Activated CD8-positive, alpha-beta memory T cell treated with anti-CD3 and anti-CD28 coated beads, Interleukin-2, amount 10 ng/mL, durations not matched to agents 7 days and 5 days (primary cell): ENCODE data around the gene ADAMTS2. TPM values are rescaled to one million over a fixed set of nuclear protein-coding genes. Genes with fewer than 3 reads are reported as not detected.
"Not testable (repeated sequence)": the region's sequence is repeated elsewhere in the genome, so short reads cannot be mapped to it uniquely, and the experiment has no call there.

Source experiments
- ATAC-seq: fragments of 150-1000 bp; cut with Tn5 transposase; one replicate; pipeline ENCODE4 v1.10.0; 2021; ENCODE audit warnings: moderate library complexity
- CTCF ChIA-PET: fragments of 350-600 bp; sonication (Branson Sonifier 250); formaldehyde crosslinking; loops from one replicate; lab custom pipeline; 2021; ENCODE audit warnings: antibody characterized with exemption; lab: Charles Lee
- DNase-seq: peaks from one replicate; pipeline ENCODE4 v3.0.0-alpha.2; 2020
- H3K27ac Mint-ChIP-seq: one replicate; pipeline ENCODE4 v1.8.0; 2021; ENCODE audit warnings: mild to moderate bottlenecking, mixed read lengths
- H3K27me3 Mint-ChIP-seq: one replicate; pipeline ENCODE4 v1.8.0; 2021; ENCODE audit warnings: mixed read lengths
- H3K36me3 Mint-ChIP-seq: one replicate; pipeline ENCODE4 v1.8.0; 2021; ENCODE audit warnings: mild to moderate bottlenecking, mixed read lengths
- H3K4me1 Mint-ChIP-seq: one replicate; pipeline ENCODE4 v1.8.0; 2021; ENCODE audit warnings: mixed read lengths
- H3K4me3 Mint-ChIP-seq: one replicate; pipeline ENCODE4 v1.8.0; 2021; ENCODE audit warnings: mild to moderate bottlenecking, moderate library complexity, mixed read lengths
- H3K9me3 Mint-ChIP-seq: one replicate; pipeline ENCODE4 v1.8.0; 2022; ENCODE audit warnings: low read depth, mixed read lengths
- total RNA-seq, 2 experiments: library from RNA; stranded (reverse); gene quantifications; one replicate each; pipeline ENCODE4 v1.2.3, GENCODE V29; 2021

ADAMTS2 gene
- total RNA-seq, 2 experiments from 2014 or later: not detected

DNA sequence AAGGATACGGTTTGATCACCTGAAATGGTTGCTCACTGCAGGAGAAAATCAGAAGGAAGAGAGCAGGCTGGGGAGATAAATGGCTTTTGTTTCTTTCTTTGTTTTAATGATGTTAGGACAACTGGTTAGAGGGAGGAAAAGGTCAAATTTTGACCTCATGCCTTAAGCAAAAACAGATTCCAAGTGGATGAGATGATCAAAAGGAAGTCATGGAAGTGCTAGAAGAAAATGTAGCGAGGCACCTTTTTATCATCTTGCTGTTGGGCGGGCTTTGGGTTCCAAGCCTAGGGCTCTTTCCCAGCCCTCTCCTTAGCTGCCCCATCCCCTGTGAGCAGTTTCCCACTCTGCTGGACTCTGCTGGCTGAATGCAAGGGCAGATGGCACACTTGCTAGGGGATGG is 127.9 kb downstream of the ADAMTS2 start:
- DNase-seq: no peak
- CTCF ChIA-PET: no interaction called here
- H3K9me3 Mint-ChIP-seq: no peaks in the 10 kb centered on the region

GRCh38 chr5:179216381-179216780 is 128.9 kb downstream of the ADAMTS2 start:
- H3K36me3 Mint-ChIP-seq, H3K4me3 Mint-ChIP-seq, CTCF ChIA-PET, ATAC-seq, H3K4me1 Mint-ChIP-seq, H3K27me3 Mint-ChIP-seq, DNase-seq, H3K9me3 Mint-ChIP-seq, H3K27ac Mint-ChIP-seq: not testable (repeated sequence)

More for the DNA sequence above, 127.9 kb downstream of the ADAMTS2 start:
- Mint-ChIP-seq H3K4me3 (no peak overlapping the region), H3K27ac (no peak overlapping the region), H3K27me3 (no peaks in the 10 kb centered on the region), H3K4me1 (no peaks in the 10 kb centered on the region), H3K36me3 (no peaks in the 10 kb centered on the region)
- ATAC-seq: no peak

DNA sequence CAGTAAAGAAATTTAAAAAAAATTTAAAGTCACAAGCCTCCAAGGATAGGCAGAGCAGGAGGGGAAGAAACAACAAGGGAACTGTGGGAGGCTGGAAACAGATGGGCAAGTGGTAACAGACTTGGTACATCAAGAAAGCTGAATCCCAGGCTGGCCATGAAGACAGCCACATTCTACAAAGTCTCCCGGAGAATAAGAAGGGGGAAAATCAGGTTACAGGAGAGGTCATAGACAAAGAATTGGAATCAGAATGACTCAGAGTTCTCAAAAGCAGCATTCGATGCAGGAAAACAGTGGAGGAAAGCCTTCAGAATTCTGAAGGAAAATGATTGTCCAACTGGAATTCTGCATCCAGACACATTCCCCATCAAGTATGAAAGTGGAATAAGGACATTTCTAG is 129.7 kb downstream of the ADAMTS2 start:
- Mint-ChIP-seq H3K36me3 (no peaks in the 10 kb centered on the region), H3K27ac (no peak overlapping the region), H3K9me3 (no peaks in the 10 kb centered on the region), H3K4me3 (no peak overlapping the region), H3K27me3 (no peaks in the 10 kb centered on the region), H3K4me1 (no peaks in the 10 kb centered on the region)
- ATAC-seq: no peak
- CTCF ChIA-PET: no interaction called here
- no peak for DNase-seq

- CTCF ChIA-PET: no interaction called here
- ATAC-seq (no peak), DNase-seq (no peak)
- Mint-ChIP-seq H3K36me3 (no peaks in the 10 kb centered on the region), H3K9me3 (no peaks in the 10 kb centered on the region), H3K27me3 (no peaks in the 10 kb centered on the region), H3K4me1 (no peaks in the 10 kb centered on the region), H3K4me3 (no peak overlapping the region), H3K27ac (no peak overlapping the region)
Observed at GRCh38 chr5:179214678-179215077, 130.6 kb downstream of the ADAMTS2 start.

DNA sequence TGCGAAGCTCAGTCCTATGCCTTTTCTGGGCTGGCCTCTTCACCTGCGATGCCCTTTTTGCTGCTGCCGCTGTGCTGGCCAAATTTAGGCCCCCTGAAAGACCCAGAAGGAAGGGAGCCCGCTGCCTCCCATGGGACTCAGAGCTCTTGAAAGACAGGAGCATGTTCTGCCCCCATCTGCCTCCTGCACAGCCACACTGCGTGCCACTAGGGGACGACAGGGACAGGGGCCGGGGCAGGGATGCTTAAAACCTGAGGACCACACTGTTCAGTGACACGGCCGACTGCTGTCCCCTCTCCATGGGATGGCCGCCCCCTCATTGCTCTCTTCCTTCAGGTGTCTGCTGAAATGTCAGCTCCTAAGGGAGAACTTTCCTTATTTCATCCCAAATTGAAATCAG is 132.4 kb downstream of the ADAMTS2 start:
- CTCF ChIA-PET: no interaction called here
- no peak for DNase-seq
- no peak for ATAC-seq

GRCh38 chr5:179211631-179212030 is 133.6 kb downstream of the ADAMTS2 start:
- no peak for DNase-seq
- H3K36me3 Mint-ChIP-seq: no peaks in the 10 kb centered on the region
- H3K4me1 Mint-ChIP-seq: no peaks in the 10 kb centered on the region
- H3K27ac Mint-ChIP-seq: no peak overlapping the region
- H3K9me3 Mint-ChIP-seq: no peaks in the 10 kb centered on the region
- CTCF ChIA-PET: no interaction called here
- H3K27me3 Mint-ChIP-seq: no peaks in the 10 kb centered on the region
- no peak for ATAC-seq
- no peak overlapping the region for H3K4me3 Mint-ChIP-seq

More for the DNA sequence above, 132.4 kb downstream of the ADAMTS2 start:
- Mint-ChIP-seq H3K36me3 (no peaks in the 10 kb centered on the region), H3K4me1 (no peaks in the 10 kb centered on the region), H3K4me3 (no peak overlapping the region), H3K27ac (no peak overlapping the region), H3K9me3 (no peaks in the 10 kb centered on the region), H3K27me3 (no peaks in the 10 kb centered on the region)

DNA sequence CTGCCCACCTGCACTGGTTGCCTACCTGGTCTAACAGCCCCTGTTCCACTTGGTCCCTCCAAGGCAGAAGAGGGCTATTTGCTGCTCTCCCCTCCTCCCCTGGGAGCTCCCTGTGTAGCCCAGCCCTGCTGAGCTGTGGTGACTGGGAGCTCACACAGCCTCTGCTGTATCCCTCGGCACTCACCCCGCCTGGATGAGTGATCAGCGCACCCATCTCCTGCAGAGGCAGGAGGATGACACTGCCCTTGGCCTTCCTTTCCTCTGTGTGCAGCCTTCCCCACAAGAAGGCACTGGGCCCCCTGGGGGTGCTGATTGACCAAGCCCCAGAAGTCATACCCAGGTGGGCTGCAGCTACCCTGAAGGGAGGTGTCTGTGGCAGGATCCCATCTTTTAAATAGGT is 134.2 kb downstream of the ADAMTS2 start:
- no peak overlapping the region for H3K27ac Mint-ChIP-seq
- CTCF ChIA-PET: no interaction called here
- no peaks in the 10 kb centered on the region for H3K4me1 Mint-ChIP-seq
- DNase-seq: no peak
- H3K27me3 Mint-ChIP-seq: no peaks in the 10 kb centered on the region
- no peaks in the 10 kb centered on the region for H3K36me3 Mint-ChIP-seq
- no peak overlapping the region for H3K4me3 Mint-ChIP-seq
- H3K9me3 Mint-ChIP-seq: no peaks in the 10 kb centered on the region
- no peak for ATAC-seq

DNA sequence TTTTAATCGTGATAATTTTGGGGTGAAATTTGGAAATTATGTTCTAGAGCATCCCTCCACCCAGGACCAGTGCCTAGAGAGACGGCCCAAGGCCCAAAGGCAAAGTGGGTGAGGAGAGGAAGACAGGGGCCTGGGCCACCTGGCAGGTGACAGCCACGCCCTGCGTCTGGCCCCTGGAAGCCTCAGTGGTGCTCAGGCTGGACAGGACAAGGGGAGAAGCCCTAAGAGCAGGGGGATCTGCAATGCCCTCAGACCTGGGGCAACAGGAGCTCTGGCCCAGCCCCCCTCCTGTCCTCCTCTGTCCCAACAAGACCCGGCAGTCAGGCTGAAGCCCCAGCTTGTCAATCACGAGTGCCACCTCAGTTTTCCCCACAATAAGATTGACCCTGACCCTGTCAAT is 134.8 kb downstream of the ADAMTS2 start:
- no peak for DNase-seq

GRCh38 chr5:179209359-179210150 is 135.7 kb downstream of the ADAMTS2 start:
- H3K27ac Mint-ChIP-seq: no peak overlapping the region
- no peaks in the 10 kb centered on the region for H3K36me3 Mint-ChIP-seq
- H3K9me3 Mint-ChIP-seq: no peaks in the 10 kb centered on the region
- no peak for DNase-seq
- no peaks in the 10 kb centered on the region for H3K27me3 Mint-ChIP-seq
- CTCF ChIA-PET: no interaction called here
- no peak for ATAC-seq
- H3K4me1 Mint-ChIP-seq: no peaks in the 10 kb centered on the region
- H3K4me3 Mint-ChIP-seq: no peak overlapping the region

More for the DNA sequence above, 134.8 kb downstream of the ADAMTS2 start:
- no peaks in the 10 kb centered on the region for H3K36me3 Mint-ChIP-seq
- CTCF ChIA-PET: no interaction called here
- no peak for ATAC-seq
- no peak overlapping the region for H3K4me3 Mint-ChIP-seq
- no peaks in the 10 kb centered on the region for H3K9me3 Mint-ChIP-seq
- H3K27ac Mint-ChIP-seq: no peak overlapping the region
- H3K27me3 Mint-ChIP-seq: no peaks in the 10 kb centered on the region
- no peaks in the 10 kb centered on the region for H3K4me1 Mint-ChIP-seq

GRCh38 chr5:179208706-179209358 is 136.4 kb downstream of the ADAMTS2 start:
- DNase-seq (no peak), ATAC-seq (no peak)
- no peak overlapping the region for H3K27ac Mint-ChIP-seq
- H3K4me1 Mint-ChIP-seq: no peaks in the 10 kb centered on the region
- no peaks in the 10 kb centered on the region for H3K36me3 Mint-ChIP-seq
- H3K9me3 Mint-ChIP-seq: no peaks in the 10 kb centered on the region
- CTCF ChIA-PET: no interaction called here
- no peaks in the 10 kb centered on the region for H3K27me3 Mint-ChIP-seq
- no peak overlapping the region for H3K4me3 Mint-ChIP-seq

GRCh38 chr5:179207920-179208705 is 137.1 kb downstream of the ADAMTS2 start:
- no peak for DNase-seq

DNA sequence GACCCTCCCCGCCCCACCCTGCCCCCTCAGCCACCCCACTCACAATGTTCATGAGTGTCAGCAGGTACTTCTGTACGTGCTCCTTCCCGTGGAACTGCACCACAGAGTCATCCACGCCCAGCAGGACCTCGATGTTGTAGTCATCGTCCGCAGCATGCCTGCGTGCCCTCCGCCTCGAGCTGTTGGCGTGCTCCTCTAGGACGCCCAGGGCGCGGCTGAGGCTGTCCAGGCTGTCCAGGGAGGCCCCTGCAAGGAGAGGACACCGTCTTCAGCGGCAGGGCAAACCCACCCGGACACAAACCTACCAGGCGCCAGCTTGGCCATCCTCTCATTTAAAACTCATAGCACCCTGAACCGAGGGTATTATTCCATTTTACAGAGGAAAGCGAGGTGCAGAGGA is 137.8 kb downstream of the ADAMTS2 start:
- no peaks in the 10 kb centered on the region for H3K9me3 Mint-ChIP-seq
- no peaks in the 10 kb centered on the region for H3K36me3 Mint-ChIP-seq
- H3K27me3 Mint-ChIP-seq: no peaks in the 10 kb centered on the region
- DNase-seq: no peak
- no peak overlapping the region for H3K27ac Mint-ChIP-seq
- no peaks in the 10 kb centered on the region for H3K4me1 Mint-ChIP-seq
- CTCF ChIA-PET: no interaction called here
- H3K4me3 Mint-ChIP-seq: no peak overlapping the region
- no peak for ATAC-seq

More at GRCh38 chr5:179207920-179208705, 137.1 kb downstream of the ADAMTS2 start:
- H3K27ac Mint-ChIP-seq: no peak overlapping the region
- CTCF ChIA-PET: no interaction called here
- no peaks in the 10 kb centered on the region for H3K36me3 Mint-ChIP-seq
- no peaks in the 10 kb centered on the region for H3K4me1 Mint-ChIP-seq
- no peak overlapping the region for H3K4me3 Mint-ChIP-seq
- no peaks in the 10 kb centered on the region for H3K27me3 Mint-ChIP-seq
- no peak for ATAC-seq
- no peaks in the 10 kb centered on the region for H3K9me3 Mint-ChIP-seq

- CTCF ChIA-PET: no interaction called here
- Mint-ChIP-seq H3K27me3 (no peaks in the 10 kb centered on the region), H3K9me3 (no peaks in the 10 kb centered on the region), H3K4me1 (no peaks in the 10 kb centered on the region), H3K36me3 (no peaks in the 10 kb centered on the region), H3K4me3 (no peak overlapping the region), H3K27ac (no peak overlapping the region)
- ATAC-seq (no peak), DNase-seq (no peak)
Observed at GRCh38 chr5:179206366-179206765, 138.9 kb downstream of the ADAMTS2 start.
